ENCODE data around the gene NPEPL1.
A peak's percentile ranks its signal among the peaks of the same experiment; 100 is the strongest.

Gene NPEPL1

GRCh38 chr20:58713801-58714339 lies 21.3 kb downstream of the NPEPL1 start:
- Histone ChIP-seq H3K4me1 (ENCODE audit: insufficient read depth, insufficient read length) (peaks cover 3% of the 10 kb centered on the region), H3K9me3 (ENCODE audit: insufficient read depth, low read length) (no peaks in the 10 kb centered on the region), H3K36me3 (ENCODE audit: insufficient read depth, insufficient read length, low read length) (peaks cover 12% of the 10 kb centered on the region), H3K27me3 (ENCODE audit: insufficient read depth, insufficient read length) (no peaks in the 10 kb centered on the region), H3K4me3 (ENCODE audit: insufficient read length, low read depth) (no peak overlapping the region), H3K9ac (ENCODE audit: insufficient read length, low read depth) (no peak overlapping the region)
- TF ChIP-seq ZNF274 (IDR thresholded peaks at IDR 0.05; ENCODE audit: low read depth, low read length) (no peak), YY1 (IDR thresholded peaks at IDR 0.05; ENCODE audit: insufficient read depth, insufficient read length) (no peak), SUZ12 (IDR thresholded peaks at IDR 0.05; ENCODE audit: extremely low read depth, insufficient read depth, insufficient read length) (no peak)
- DNase-seq (ENCODE audit: low read depth, low spot score): no peak

- peaks cover 10% of the 10 kb centered on the region for H3K36me3 ChIP-seq (ENCODE audit: insufficient read depth, insufficient read length, low read length)
- TF ChIP-seq YY1 (IDR thresholded peaks at IDR 0.05; ENCODE audit: insufficient read depth, insufficient read length): no peak
- TF ChIP-seq SUZ12 (IDR thresholded peaks at IDR 0.05; ENCODE audit: extremely low read depth, insufficient read depth, insufficient read length): no peak
- TF ChIP-seq ZNF274 (IDR thresholded peaks at IDR 0.05; ENCODE audit: low read depth, low read length): no peak
- DNase-seq (ENCODE audit: low read depth, low spot score): no peak
- H3K4me3 ChIP-seq (ENCODE audit: insufficient read length, low read depth): no peak overlapping the region
- H3K9ac ChIP-seq (ENCODE audit: insufficient read length, low read depth): peak overlapping the region; percentile 4
- no peaks in the 10 kb centered on the region for H3K27me3 ChIP-seq (ENCODE audit: insufficient read depth, insufficient read length)
- H3K4me1 ChIP-seq (ENCODE audit: insufficient read depth, insufficient read length): peaks cover 3% of the 10 kb centered on the region
- H3K9me3 ChIP-seq (ENCODE audit: insufficient read depth, low read length): no peaks in the 10 kb centered on the region
Measured at GRCh38 chr20:58714340-58714922, 21.8 kb downstream of the NPEPL1 start.

GRCh38 chr20:58714923-58715351 lies 22.3 kb downstream of the NPEPL1 start:
- no peak for DNase-seq (ENCODE audit: low read depth, low spot score)
- no peaks in the 10 kb centered on the region for H3K9me3 ChIP-seq (ENCODE audit: insufficient read depth, low read length)
- H3K36me3 ChIP-seq (ENCODE audit: insufficient read depth, insufficient read length, low read length): peaks cover 7% of the 10 kb centered on the region
- H3K4me1 ChIP-seq (ENCODE audit: insufficient read depth, insufficient read length): peaks cover 3% of the 10 kb centered on the region
- no peak for TF ChIP-seq YY1 (IDR thresholded peaks at IDR 0.05; ENCODE audit: insufficient read depth, insufficient read length)
- no peak for TF ChIP-seq ZNF274 (IDR thresholded peaks at IDR 0.05; ENCODE audit: low read depth, low read length)
- no peak for TF ChIP-seq SUZ12 (IDR thresholded peaks at IDR 0.05; ENCODE audit: extremely low read depth, insufficient read depth, insufficient read length)
- no peak overlapping the region for H3K9ac ChIP-seq (ENCODE audit: insufficient read length, low read depth)
- H3K4me3 ChIP-seq (ENCODE audit: insufficient read length, low read depth): no peak overlapping the region
- no peaks in the 10 kb centered on the region for H3K27me3 ChIP-seq (ENCODE audit: insufficient read depth, insufficient read length)

GRCh38 chr20:58715391-58715800 lies 22.8 kb downstream of the NPEPL1 start:
- H3K27me3 ChIP-seq (ENCODE audit: insufficient read depth, insufficient read length): no peaks in the 10 kb centered on the region
- H3K4me3 ChIP-seq (ENCODE audit: insufficient read length, low read depth): no peak overlapping the region
- TF ChIP-seq SUZ12 (IDR thresholded peaks at IDR 0.05; ENCODE audit: extremely low read depth, insufficient read depth, insufficient read length): no peak
- no peak for TF ChIP-seq YY1 (IDR thresholded peaks at IDR 0.05; ENCODE audit: insufficient read depth, insufficient read length)
- no peak for TF ChIP-seq ZNF274 (IDR thresholded peaks at IDR 0.05; ENCODE audit: low read depth, low read length)
- H3K9me3 ChIP-seq (ENCODE audit: insufficient read depth, low read length): no peaks in the 10 kb centered on the region
- H3K36me3 ChIP-seq (ENCODE audit: insufficient read depth, insufficient read length, low read length): peaks cover 7% of the 10 kb centered on the region
- no peak for DNase-seq (ENCODE audit: low read depth, low spot score)
- H3K4me1 ChIP-seq (ENCODE audit: insufficient read depth, insufficient read length): peaks cover 1% of the 10 kb centered on the region
- H3K9ac ChIP-seq (ENCODE audit: insufficient read length, low read depth): no peak overlapping the region

- no peaks in the 10 kb centered on the region for H3K4me1 ChIP-seq (ENCODE audit: insufficient read depth, insufficient read length)
- no peaks in the 10 kb centered on the region for H3K27me3 ChIP-seq (ENCODE audit: insufficient read depth, insufficient read length)
- H3K4me3 ChIP-seq (ENCODE audit: insufficient read length, low read depth): no peak overlapping the region
- H3K9ac ChIP-seq (ENCODE audit: insufficient read length, low read depth): no peak overlapping the region
- DNase-seq (ENCODE audit: low read depth, low spot score): no peak
- TF ChIP-seq YY1 (IDR thresholded peaks at IDR 0.05; ENCODE audit: insufficient read depth, insufficient read length): no peak
- TF ChIP-seq SUZ12 (IDR thresholded peaks at IDR 0.05; ENCODE audit: extremely low read depth, insufficient read depth, insufficient read length): no peak
- TF ChIP-seq ZNF274 (IDR thresholded peaks at IDR 0.05; ENCODE audit: low read depth, low read length): no peak
- H3K36me3 ChIP-seq (ENCODE audit: insufficient read depth, insufficient read length, low read length): peaks cover 7% of the 10 kb centered on the region
- no peaks in the 10 kb centered on the region for H3K9me3 ChIP-seq (ENCODE audit: insufficient read depth, low read length)
Measured at GRCh38 chr20:58715801-58716475, 23.3 kb downstream of the NPEPL1 start.

GRCh38 chr20:58716476-58717277 lies 24.1 kb downstream of the NPEPL1 start:
- Histone ChIP-seq H3K9ac (ENCODE audit: insufficient read length, low read depth) (no peak overlapping the region), H3K36me3 (ENCODE audit: insufficient read depth, insufficient read length, low read length) (peaks cover 7% of the 10 kb centered on the region), H3K4me3 (ENCODE audit: insufficient read length, low read depth) (no peak overlapping the region), H3K4me1 (ENCODE audit: insufficient read depth, insufficient read length) (no peaks in the 10 kb centered on the region), H3K9me3 (ENCODE audit: insufficient read depth, low read length) (no peaks in the 10 kb centered on the region), H3K27me3 (ENCODE audit: insufficient read depth, insufficient read length) (peaks cover under 1% of the 10 kb centered on the region)
- DNase-seq (ENCODE audit: low read depth, low spot score): no peak
- TF ChIP-seq ZNF274 (IDR thresholded peaks at IDR 0.05; ENCODE audit: low read depth, low read length) (no peak), SUZ12 (IDR thresholded peaks at IDR 0.05; ENCODE audit: extremely low read depth, insufficient read depth, insufficient read length) (no peak), YY1 (IDR thresholded peaks at IDR 0.05; ENCODE audit: insufficient read depth, insufficient read length) (no peak)
